Astrocyte (in vitro differentiated cells and primary cell): ENCODE measurements around the gene MYOCOS.

ENCODE experiments used
- CTCF ChIP-seq: IDR thresholded peaks from 2 replicates; pipeline ENCODE4 v1.5.1; 2011; ENCODE audit warnings: low read depth, mild to moderate bottlenecking, inconsistent platforms, low read length, moderate library complexity; ENCODE audit not compliant: insufficient read depth
- EZH2 ChIP-seq: IDR thresholded peaks from 2 replicates; pipeline ENCODE4 v1.6.1; 2012; ENCODE audit warnings: mild to moderate bottlenecking, low read length, inconsistent platforms; ENCODE audit not compliant: insufficient read depth

- TF ChIP-seq EZH2 (no peak), CTCF (no peak)
These were observed 21.1 kb downstream of the MYOCOS start for GRCh38 chr1:171643156-171643555.
